Effector memory CD4-positive, alpha-beta T cell (primary cell): ENCODE measurements around the gene UBA52.
"Not testable (repeated sequence)": the region's sequence is repeated elsewhere in the genome, so short reads cannot be mapped to it uniquely, and the experiment has no call there.

Source experiments
- DNase-seq, 3 donors: peaks; one replicate each; pipeline ENCODE4 v3.0.0-alpha.2; 2020
- H3K27ac ChIP-seq: 2 replicates; pipeline ENCODE4 v1.7.0; 2013; ENCODE audit warnings: mild to moderate bottlenecking, low read length, moderate library complexity; ENCODE audit not compliant: insufficient read depth, poor library complexity, severe bottlenecking
- H3K27me3 ChIP-seq: replicated peaks from 2 replicates; pipeline ENCODE4 v1.7.0; 2013; ENCODE audit warnings: mild to moderate bottlenecking, low read length; ENCODE audit not compliant: insufficient read depth, control insufficient read depth, poor library complexity, severe bottlenecking
- H3K36me3 ChIP-seq: 2 replicates; pipeline ENCODE4 v1.7.0; 2013; ENCODE audit warnings: mild to moderate bottlenecking, low read length, moderate library complexity; ENCODE audit not compliant: control insufficient read depth, insufficient read depth
- H3K4me1 ChIP-seq: 2 replicates; pipeline ENCODE4 v1.7.0; 2013; ENCODE audit warnings: low read length, mild to moderate bottlenecking; ENCODE audit not compliant: control insufficient read depth, insufficient read depth, poor library complexity, severe bottlenecking
- H3K4me3 ChIP-seq: 2 replicates; pipeline ENCODE4 v1.7.0; 2013; ENCODE audit warnings: low read length, low read depth, mild to moderate bottlenecking; ENCODE audit not compliant: insufficient read depth, poor library complexity, severe bottlenecking
- H3K9me3 ChIP-seq: 2 replicates; pipeline ENCODE4 v1.7.0; 2013; ENCODE audit warnings: mild to moderate bottlenecking, low read length, moderate library complexity; ENCODE audit not compliant: control insufficient read depth

Gene UBA52

DNA sequence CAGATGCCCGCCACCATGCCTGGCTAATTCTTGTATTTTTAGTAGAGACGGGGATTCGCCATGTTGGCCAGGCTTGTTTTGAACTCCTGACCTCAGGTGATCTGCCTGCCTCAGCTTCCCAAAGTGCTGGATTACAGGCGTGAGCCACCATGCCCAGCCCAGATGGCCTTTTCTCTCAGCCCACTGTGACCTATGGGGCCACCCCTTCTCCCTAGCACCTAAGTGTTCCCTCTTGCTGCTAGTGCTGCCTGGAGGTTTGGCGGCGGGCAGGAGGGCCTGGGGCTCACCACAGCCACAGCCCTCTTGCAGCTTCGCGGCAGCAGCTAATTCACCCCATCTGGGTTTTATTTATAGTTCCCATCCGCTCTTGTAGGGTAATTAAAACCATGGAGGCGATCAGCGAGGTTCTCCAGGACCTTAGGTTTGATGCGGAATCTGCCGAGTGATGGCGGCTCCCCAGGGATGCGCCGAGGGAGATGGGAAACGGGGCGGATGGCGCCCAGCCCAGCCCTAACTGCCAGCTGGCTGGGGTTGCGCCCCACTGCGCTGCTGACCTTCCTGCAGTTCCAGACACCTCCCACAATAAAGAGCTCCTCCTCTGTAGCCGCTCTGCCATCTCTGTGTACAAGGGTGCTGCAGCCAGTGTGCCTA lies 20.2 kb downstream of the UBA52 start:
- no peak for DNase-seq
- Histone ChIP-seq H3K27ac (no peak overlapping the region), H3K36me3 (no peaks in the 10 kb centered on the region), H3K27me3 (no peaks in the 10 kb centered on the region), H3K4me1 (peaks cover 27% of the 10 kb centered on the region), H3K9me3 (no peaks in the 10 kb centered on the region), H3K4me3 (no peak overlapping the region)

DNA sequence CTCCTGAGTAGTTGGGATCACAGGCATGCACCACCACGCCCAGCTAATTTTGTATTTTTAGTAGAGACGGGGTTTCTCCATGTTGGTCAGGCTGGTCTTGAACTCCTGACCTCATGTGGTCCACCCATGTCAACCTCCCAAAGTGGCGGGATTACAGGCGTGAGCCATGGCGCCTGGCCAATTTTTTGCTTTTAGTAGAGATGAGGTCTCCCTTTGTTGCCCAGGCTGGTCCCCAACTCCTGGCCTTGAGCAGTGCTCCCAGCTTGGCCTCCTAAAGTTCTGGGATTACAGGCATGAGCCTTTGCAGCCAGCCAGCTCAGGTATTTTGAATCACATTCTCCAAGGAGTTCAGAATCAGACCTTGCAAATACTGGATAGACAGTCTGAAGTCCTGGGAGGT lies 21.1 kb downstream of the UBA52 start:
- H3K27ac ChIP-seq, H3K36me3 ChIP-seq, H3K4me3 ChIP-seq, H3K9me3 ChIP-seq, DNase-seq, H3K27me3 ChIP-seq: not testable (repeated sequence)
- H3K4me1 ChIP-seq, result peaks cover 27% of the 10 kb centered on the region

GRCh38 chr19:18593367-18594095 lies 21.9 kb downstream of the UBA52 start:
- Histone ChIP-seq H3K9me3 (no peaks in the 10 kb centered on the region), H3K4me3 (no peak overlapping the region), H3K36me3 (no peaks in the 10 kb centered on the region), H3K27me3 (no peaks in the 10 kb centered on the region), H3K27ac (no peak overlapping the region), H3K4me1 (peaks cover 27% of the 10 kb centered on the region)
- no peak for DNase-seq

DNA sequence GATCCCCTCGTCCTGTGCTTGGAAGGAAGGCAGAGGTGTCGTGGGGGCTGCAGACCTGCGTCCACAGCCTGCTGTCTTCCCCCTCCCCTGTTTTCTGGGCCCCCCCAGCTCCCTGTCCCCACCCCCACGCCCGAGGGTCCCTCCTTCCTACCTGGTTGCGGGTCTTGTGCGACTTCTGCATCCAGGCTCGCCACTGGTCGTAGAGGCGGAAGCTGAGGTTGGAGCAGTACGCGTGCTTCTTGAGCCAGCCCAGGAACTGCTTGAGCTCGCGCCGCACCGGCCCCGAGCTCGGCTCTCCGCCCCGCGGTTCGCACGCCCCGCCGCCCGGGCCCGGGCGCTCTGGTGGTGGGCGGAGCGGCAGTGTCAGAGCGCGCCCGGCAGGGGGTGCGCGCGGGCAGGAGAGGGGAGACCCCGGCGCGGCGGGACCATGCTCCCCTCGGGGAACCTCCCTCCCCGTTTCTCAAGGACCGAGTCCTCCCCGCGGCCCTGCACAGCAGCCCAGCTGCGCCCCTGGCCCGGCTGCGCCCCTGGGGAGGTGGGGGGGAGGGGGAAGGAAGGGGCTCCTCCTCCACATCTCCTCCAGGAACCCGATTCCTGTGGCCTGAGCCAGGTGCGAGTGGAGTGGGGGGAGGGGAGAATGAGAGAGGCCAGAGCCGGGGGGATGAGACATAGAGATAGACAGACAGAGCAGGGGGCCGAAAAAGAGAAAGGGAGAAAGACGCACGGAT lies 22.6 kb downstream of the UBA52 start:
- Histone ChIP-seq H3K4me3 (peak overlapping the region; percentile 59), H3K27me3 (no peaks in the 10 kb centered on the region), H3K27ac (peak overlapping the region; percentile 27), H3K4me1 (peaks cover 24% of the 10 kb centered on the region), H3K9me3 (no peaks in the 10 kb centered on the region), H3K36me3 (no peaks in the 10 kb centered on the region)
- peak; percentile 58 to 65 (median 59) for DNase-seq

DNA sequence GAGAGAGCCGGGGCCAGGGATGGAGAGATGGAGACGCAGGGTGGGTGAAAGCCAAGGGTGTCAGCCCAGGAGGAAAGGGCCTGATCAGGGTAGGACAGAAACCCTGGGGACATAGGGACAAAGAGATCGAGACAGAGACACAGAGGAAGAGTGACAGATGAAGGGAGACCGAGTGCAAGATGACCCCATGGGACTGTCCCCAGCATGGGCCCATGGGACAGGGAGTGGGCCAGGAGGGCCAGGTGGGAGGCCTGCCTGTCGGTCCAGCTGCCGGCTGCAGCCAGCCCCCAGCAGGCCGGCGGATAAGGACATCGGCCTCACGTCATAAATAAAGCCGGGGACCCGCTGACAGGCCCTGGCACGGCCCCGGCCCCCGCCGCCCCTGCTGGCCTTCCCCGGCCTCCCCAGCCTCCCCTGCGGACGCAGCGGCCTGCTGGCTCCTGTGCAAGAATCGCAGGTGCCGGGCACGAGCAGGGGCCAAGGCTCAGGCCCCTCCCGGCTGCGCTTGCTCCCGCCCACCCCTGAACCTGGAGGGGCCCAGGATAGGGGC lies 23.2 kb downstream of the UBA52 start:
- H3K27ac ChIP-seq, result peak overlapping the region; percentile 27
- no peaks in the 10 kb centered on the region for H3K27me3 ChIP-seq
- no peak for DNase-seq
- no peaks in the 10 kb centered on the region for H3K9me3 ChIP-seq
- no peaks in the 10 kb centered on the region for H3K36me3 ChIP-seq
- peak overlapping the region; percentile 59 for H3K4me3 ChIP-seq
- H3K4me1 ChIP-seq, result peaks cover 18% of the 10 kb centered on the region

DNA sequence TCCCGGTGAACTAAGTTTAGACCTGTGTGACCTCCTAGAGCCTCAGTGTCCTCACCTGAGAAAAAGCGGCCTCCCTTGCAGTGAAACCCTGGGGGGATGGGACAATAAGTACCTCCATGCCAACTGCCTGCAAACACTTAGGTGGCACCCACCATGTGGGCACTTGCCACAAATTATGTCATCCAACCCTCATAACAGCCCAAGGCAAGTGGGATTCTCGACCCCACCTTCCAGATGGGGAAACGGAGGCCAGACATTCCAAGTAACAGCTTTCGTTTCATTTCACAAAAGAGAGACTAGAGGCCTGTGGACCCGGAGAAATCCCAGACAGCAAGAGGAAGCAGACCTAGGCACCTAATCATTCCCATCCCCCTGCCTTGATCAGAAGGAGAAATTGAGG lies 23.8 kb downstream of the UBA52 start:
- Histone ChIP-seq H3K27ac (no peak overlapping the region), H3K4me3 (no peak overlapping the region), H3K9me3 (no peaks in the 10 kb centered on the region), H3K27me3 (no peaks in the 10 kb centered on the region), H3K36me3 (no peaks in the 10 kb centered on the region), H3K4me1 (peaks cover 12% of the 10 kb centered on the region)
- no peak for DNase-seq

GRCh38 chr19:18596752-18597157 lies 25.1 kb downstream of the UBA52 start:
- Histone ChIP-seq H3K36me3 (no peaks in the 10 kb centered on the region), H3K9me3 (no peaks in the 10 kb centered on the region), H3K4me3 (no peak overlapping the region), H3K4me1 (peaks cover 12% of the 10 kb centered on the region), H3K27ac (no peak overlapping the region), H3K27me3 (no peaks in the 10 kb centered on the region)
- no peak for DNase-seq

DNA sequence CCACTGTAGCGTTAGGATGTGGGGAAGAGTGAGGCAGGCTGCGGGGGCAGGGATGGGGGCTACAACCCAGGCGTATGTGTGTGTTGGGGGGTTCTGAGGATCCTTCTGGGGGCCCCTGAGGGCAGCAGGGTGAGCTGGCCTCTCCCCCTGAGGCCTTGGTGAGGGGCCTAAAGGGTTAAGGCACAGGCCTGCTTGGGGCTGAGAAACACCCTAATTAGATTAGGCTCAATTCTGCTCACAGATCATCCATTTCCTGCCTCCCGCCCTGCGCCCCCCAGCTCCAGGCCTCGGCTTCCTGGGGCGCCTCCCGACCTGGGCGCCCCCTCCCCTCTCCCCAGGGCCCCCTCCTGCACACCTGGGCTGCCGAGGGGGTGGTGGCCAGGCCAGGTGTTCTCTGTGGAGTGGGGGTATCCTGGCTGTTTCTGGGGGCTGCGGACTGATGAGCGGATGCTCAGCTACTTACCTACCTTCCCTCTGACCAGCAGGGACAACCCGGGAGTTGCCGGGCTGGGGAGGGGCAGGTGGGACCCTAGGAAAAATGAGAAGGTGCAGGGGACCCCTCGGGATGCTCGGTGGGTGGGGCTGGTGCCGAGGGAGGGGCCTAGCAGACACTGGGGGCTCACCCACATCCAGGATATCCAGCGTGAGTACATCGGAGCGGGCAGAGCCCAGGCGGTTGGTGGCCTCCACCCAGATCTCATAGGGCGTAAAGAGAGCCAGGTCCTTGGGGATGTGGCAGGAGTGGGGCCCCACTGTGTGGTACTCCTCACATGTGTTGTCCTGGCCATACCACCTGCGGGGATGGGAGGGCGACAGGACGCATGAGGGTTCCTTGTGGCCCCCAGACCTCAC lies 26.4 kb downstream of the UBA52 start:
- H3K4me3 ChIP-seq, result no peak overlapping the region
- peaks cover 12% of the 10 kb centered on the region for H3K4me1 ChIP-seq
- H3K36me3 ChIP-seq, result no peaks in the 10 kb centered on the region
- no peak for DNase-seq
- H3K27ac ChIP-seq, result no peak overlapping the region
- peaks cover 4% of the 10 kb centered on the region for H3K27me3 ChIP-seq
- no peaks in the 10 kb centered on the region for H3K9me3 ChIP-seq

- DNase-seq, result no peak
- no peak overlapping the region for H3K4me3 ChIP-seq
- no peaks in the 10 kb centered on the region for H3K36me3 ChIP-seq
- H3K4me1 ChIP-seq, result peaks cover 12% of the 10 kb centered on the region
- H3K27ac ChIP-seq, result no peak overlapping the region
- H3K9me3 ChIP-seq, result no peaks in the 10 kb centered on the region
- H3K27me3 ChIP-seq, result peaks cover 17% of the 10 kb centered on the region
Observed at GRCh38 chr19:18599485-18599884, 27.8 kb downstream of the UBA52 start.
